ENCODE measurements around the gene INPP5A.
A peak's percentile ranks its signal among the peaks of the same experiment; 100 is the strongest.
"Not testable (repeated sequence)": the region's sequence is repeated elsewhere in the genome, so short reads cannot be mapped to it uniquely, and the experiment has no call there.

The INPP5A gene

DNA sequence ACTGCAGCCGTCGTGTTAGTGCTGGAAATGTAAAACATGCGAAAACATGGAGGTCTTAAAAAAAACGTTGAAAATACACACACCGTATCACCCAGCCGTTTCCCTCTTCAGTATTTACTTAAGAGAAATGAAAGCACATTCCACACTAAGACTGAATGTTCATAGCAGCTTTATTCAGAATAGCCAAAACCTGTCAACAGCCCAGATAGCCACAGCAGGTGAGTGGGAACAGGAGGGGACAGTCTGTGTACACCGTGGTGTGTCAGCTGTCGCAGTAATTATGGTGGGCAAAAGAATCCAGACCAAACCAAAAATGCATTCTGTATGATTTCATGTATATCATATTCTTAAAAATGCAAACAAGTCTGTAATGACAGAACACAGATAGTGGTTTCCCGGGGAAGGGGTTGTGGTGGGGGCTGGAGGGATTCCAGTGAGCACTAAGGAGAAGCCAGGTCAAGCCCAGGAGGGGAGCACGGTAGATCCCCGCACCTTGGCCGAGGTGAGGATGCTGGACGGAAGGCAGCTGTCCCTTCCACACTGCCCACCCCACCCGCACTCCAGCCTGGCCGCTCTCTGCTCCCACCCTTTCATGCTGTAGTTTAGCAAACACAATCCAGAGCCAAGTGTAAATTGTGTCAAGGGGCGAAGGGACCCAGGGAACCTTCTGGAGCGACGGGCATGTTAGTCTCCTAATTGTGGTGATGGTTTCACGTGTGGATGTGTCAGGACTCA is 124.8 kb downstream of the INPP5A start:
- no peak for DNase-seq (ENCODE audit: low read depth)

DNA sequence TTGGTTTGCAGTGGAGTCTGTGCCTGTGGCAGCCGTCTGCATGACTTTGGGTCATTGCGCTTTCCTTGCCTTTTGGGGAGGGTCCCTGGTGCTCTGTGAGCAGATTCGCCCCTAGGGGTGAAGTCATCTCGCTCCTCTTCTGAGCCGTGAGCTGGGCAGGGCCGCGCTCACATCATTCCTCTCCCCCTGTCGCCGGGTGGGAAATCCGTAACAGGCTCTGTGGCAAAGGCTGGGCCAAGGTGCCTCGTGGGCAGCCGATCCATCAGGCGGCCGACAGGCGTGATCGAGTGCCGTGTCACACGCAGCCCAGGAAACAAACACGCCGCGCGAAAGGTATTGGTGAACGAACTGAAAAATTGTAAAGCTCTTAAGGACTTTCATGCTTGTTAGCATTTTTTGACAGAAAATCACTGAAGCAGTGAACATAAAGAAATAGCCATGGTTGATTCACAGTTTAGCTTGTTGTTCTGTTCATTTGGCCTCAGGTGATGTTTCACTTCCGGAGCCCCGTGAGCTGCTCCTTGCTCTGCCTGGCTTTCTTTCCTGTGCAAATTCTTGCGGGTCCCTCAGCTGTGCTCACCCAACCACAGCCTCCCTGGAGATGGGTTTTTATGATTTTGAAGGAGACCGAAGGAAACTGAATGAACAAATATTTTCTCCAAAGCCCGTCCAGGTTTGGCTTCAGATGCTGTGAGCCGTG is 126.2 kb downstream of the INPP5A start:
- no peak for DNase-seq (ENCODE audit: low read depth)

DNA sequence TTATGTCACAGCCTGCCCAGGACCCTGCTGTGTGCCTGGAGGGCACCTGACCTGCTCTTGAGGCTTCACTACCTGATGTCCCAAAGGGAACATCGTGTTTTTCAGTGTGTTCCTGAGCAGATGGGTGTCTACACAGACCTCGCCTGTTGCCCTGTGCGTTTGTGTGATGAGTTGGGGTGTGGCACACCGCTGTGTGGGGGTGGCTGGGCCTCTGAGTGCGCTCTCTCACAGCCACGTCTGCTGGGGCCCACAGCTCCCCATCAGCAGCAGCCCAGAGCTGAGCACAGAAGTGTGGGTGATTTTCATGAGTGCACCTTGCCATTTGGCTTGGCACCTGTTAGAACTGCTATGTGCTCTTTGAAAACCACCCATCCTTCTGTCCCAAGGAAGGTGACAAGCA is 126.8 kb downstream of the INPP5A start:
- DNase-seq (ENCODE audit: low read depth), result no peak

DNA sequence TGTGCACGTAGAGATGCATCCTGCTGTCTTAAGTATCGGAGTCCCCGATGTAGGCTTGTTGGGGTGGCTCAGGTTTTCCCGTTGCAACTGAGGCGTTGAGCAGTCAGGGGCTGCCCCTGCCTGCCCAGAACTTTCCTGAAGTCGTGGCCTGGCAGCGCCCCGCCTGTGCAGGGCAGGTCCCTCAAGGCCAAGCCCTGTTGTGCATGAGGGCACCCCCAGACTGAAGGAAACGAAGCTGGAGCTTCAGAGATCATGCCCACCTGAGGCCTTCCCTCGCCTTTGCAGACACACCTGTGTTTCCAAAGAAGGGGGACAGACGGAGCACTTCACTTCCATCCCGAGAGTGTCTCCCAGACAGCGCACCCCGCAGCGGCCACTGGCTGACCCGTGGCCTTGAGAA is 127.3 kb downstream of the INPP5A start:
- no peak for DNase-seq (ENCODE audit: low read depth)

DNA sequence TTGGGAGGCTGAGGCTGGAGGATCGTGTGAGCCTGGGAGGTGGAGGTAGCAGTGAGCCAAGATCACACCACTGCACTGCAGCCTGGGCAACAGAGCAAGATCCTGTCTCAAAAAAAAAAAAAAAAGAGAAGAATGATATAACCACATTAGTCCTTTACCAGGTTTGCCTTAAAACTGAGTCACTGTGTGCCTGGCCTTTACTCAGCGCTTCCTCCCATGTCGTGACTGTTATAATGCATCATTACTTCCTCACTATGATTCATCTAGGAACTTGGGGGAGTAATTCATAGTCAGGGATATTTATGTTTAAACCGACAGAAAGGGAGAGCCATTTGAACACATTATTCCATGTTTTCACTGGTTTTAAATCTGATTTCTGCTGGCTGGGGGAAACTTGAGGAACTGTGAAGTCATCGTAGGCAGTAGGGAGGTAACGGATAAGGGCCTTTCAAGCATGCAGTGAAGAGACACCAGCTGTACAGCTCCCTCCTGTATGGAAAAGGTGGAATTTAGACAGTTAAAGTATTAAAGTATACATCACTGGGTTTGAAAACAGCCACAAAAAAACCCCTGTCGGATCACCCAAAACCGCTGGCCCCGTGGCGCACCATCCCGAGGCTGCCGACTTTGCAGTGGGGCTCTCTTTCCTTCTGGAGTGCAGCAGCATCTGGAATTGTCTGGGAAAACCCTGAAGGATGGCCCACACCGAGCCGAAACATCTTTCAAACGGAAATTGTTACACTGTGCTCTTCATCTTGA is 128.5 kb downstream of the INPP5A start:
- DNase-seq (ENCODE audit: low read depth), result peak; percentile 90

DNA sequence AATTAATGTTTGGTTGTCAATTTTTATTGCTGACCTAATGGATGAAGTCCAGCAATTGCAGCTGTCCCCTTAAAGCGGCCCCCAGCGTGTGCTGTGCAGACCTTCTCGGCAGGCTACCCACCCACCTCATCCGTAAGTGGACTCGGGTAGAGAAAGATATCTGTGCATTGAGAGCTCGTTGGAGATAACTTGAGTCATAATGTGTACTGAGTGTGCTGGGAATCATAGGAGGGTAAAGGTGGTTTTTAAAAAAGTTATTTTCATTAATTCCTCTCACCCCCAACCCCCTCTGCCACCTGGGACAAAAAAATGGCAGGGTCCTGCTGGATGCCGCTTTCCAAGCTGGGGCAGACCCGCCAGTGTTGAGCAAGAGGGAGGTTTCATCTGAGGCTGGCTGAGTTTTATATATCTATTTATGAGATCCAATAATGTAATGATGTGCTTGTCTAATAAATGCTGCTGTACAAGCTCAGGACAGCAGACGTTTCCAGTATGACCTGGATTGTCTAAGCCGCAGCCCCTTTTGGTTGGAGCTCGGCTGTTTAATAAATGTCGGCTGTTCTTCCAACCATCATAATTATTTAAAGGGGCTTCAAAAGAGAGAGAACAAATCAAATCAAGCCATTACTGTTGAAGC is 129.2 kb downstream of the INPP5A start:
- peak; percentile 5 for DNase-seq (ENCODE audit: low read depth)

DNA sequence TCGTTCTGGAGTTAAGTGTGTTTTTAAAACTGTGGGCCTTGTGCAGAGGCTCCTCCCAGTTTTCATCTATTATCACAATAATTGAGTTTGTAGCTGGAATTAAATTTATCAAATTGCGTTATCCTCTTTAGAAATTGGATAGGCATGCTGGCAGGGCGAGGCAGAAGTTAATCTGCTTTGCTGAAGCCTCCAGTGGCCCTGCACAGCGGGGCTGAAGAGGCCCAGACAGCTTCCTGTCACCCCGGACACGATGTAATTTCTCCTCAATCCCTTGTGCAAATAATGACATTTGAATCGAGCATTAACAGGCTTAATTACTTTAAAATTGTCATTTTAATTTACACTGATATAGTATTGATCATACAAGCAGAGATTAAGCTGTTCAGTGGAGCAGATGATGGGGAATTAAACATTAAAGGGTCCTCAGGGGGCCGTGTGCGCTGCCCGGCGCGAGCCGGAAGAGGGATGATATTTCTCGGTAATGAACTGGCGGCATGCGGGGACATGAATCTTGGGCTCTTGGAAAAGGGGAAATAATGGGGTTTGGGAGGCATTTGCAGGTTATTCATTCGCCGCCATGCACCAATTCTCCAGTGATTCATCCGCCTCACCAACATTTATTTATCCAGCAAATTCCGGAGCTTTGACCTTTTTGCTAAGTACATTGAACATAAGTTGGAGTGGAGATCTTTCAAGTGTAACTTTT is 129.9 kb downstream of the INPP5A start:
- DNase-seq (ENCODE audit: low read depth), result peak; percentile 15

DNA sequence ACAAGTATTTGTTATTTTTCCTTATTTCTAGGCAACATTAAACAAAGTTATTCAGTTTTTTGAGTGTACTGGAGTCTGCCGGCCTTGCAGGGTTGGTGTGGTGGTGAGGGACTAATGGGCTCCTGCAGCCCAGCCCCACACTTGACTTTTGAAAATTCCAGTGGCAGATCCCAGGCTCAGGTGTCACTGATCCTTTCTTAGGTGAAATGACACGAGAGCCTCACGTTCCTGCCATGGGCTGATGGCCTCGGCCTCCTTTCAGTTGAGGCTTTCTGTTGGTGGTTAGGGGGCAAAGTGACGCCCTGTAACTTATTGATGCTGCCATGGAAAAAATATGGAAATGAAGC is 130.4 kb downstream of the INPP5A start:
- no peak for DNase-seq (ENCODE audit: low read depth)

DNA sequence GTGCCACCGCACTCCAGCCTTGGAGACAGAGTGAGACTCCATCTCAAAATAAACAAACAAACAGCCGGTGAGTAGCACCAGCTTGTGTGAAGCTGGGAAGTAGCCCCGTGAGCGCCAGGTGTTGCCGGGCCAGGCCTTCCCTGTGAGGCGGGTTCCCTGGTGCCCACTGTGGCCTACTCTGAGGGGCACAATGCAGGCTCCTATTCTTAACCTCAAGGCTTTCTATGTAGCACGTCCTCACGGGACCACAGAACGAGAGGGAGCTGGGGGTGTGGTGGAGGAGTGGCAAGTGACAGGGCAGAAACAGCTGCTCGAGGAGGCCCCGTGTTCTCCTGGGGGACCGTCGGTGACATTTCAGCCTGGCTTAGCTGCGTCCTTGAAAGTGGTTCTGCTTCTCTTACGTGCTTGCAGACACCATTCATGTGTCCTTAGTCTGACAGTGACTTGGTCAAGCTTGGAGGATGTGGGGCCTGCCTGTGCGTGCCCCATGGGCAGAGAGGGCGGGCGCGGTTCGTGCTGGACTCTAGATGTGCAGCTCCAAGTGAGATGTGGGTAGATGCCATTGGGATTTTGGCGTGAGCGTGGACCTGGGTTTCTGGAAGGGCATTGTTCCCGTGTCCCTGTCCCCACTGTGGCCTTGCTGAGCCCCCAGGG is 131.7 kb downstream of the INPP5A start:
- DNase-seq (ENCODE audit: low read depth), result no peak

DNA sequence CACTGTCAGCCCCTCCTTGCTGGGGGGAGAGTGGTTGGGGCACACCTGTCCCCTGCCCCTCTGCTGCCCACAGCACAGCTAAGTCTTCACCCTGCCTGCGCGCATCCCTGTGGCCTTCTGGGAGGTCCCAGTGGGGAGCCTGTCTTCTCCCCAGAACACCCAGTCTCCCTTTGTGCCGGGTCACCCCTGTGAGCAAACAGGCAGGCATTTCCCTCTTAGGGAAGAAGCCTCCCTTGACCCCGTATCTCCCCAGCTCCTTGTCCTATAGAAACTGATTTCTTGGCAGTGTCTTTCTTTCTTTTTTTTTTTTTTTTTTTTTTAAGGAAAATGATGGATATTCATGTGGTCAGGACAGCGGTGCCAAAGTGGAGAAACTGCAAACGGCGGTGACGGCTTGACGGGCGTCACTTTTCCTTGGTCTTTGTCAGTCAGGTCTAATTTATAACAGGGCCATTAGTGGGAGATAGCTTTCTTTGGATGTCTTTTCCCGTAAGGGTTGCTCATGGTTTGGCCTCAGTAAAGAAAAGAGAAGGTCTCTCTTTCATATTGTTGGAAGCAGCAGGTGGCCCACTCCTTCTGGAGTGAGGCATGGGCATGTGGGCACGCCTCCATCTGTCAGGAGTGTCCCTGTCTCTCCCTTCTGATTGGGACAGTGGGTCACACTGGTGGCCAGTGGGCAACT is 133.1 kb downstream of the INPP5A start:
- no peak for DNase-seq (ENCODE audit: low read depth)

DNA sequence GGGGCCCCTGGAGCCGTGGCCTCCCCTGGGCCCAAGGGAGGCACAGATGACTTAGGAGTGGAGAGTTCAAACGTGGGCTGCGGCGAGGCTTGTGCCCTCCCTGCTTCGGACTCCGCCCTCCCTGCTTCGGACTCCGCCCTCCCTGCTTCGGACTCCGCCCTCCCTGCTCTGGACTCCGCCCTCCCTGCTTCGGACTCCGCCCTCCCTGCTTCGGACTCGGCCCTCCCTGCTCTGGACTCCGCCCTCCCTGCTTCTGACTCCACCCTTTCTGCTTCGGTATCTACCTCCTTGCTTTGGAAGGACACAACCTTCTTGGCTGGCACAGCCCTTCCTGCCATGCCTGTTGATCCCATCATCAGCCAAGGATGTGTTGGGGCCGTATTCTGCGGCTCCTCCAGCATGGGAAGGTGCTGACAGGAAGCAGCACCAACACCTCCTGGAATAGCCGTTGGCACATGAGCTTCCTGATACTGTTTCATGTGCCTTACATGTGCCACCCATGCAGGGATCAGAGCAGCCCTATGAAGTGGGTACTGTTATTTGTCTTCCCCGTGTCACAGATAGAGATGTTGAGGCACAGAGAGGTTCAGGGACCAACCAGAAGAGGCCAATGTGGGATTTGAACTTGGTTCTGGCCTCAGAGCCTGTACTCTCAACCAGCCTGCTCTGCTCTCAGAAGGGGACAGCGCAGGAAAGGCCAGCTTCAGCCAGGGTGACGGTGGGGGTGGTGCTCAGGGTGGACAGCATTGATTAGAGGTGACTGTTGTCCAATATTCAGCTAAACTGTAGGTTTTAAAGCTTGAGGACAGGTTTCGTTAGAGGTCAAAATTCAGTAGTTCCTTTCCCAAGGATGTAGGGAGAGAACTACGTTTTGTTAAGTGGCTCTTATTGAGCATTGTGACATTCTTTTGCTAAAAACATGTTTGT is 133.9 kb downstream of the INPP5A start:
- no peak for DNase-seq (ENCODE audit: low read depth)

DNA sequence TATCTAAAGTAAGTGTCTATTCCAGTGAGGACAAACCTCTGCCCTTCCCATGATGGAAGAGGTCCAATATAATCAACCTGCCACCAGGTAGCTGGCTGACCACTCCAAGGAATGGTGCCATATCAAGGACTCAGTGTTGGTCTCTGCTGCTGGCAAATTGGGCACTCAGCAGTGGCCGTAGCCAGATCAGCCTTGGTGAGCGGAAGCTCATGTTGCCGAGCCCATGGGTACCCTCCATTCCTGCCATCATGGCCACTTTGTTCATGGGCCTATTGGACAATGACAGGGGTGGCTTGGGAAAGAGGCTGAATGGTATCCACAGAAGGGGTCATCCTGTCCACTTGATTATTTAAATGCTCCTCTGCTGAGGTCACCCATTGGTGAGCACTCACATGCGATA is 136.2 kb downstream of the INPP5A start:
- not testable (repeated sequence) for DNase-seq (ENCODE audit: low read depth)

DNA sequence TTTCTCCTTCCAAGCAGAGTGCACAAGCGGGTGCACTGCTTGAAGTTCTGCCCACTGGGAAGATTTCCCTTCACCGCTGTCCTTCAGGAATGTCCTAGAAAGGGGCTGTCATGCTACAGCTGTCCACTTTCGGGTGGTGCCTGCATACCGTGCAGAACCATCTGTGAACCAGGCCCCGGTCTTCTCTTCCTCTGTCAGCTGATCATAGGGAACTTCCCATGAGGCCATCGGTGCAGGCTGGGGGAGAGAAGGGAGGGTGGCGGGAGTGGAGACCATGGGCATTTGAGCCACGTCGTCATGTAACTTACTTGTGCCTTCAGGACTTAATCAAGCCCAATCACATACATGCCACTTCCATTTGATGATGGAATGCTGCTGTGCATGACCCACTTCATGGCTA is 136.7 kb downstream of the INPP5A start:
- DNase-seq (ENCODE audit: low read depth), result no peak

DNA sequence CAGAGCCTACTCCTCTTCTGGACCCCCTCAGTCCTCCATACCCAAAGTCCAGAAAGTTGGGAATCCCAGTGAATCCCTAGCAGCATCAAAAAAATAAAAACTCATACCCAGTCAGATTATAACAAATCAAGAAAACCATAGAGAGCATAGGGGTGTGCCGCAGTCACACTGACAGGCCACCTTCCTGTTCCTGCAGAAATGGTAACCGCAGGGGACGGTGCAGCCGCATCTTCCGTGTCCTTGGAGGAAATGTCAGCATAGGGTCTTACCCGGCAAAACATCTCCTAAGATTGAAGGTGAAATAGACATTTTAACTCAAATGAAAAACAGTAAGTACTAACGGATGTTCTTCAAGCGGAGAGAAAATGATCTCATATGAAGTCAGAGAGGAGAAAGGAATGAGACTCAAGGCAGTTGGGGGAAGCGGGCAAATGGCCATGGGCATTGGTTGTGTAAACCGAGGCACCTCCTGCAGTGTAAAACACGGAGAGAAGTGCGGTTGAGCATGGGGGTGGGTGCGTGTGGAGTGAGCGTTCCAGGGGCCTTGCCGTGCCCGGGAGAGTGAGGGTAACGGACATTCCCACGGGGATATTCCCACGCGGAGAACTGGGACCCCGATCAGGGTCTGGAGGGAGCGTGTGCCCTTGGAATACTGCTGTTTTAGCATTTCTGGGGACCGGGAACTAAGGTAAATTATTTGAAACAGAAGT is 137.6 kb downstream of the INPP5A start:
- no peak for DNase-seq (ENCODE audit: low read depth)

DNA sequence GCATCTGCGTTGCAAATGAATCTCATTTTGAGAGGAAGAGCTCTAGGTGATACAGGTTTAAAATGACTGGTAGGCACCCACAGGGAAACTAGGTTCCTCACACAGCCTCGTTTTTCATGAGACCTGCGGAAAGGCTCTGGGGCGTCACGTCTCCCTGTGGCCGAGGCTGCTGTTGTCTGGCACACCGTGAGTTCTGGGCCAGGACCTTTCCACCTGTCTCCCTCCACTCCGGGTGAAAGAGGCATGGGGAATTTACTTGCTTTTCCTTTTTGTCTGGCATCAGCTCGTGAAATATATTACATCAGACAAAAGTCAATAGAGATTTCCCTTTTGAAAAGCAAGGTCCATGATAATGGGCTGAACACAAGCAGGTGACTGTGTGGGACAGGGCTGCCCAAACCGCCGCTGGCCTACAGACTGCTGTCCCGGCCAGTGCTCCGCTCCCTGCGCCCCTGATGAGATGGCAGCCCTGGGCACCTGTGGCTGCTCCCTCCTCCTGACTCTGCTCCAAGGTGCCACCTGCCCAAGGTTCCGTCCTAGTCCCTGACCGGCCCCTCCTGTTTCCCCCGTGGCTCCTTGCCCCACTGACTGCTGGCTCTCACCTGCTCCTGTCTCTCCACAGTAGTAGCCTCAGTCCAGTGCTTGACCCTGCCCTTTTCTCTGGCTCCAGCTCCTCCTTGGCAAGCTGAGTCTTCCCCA is 138.8 kb downstream of the INPP5A start:
- DNase-seq (ENCODE audit: low read depth), result no peak

DNA sequence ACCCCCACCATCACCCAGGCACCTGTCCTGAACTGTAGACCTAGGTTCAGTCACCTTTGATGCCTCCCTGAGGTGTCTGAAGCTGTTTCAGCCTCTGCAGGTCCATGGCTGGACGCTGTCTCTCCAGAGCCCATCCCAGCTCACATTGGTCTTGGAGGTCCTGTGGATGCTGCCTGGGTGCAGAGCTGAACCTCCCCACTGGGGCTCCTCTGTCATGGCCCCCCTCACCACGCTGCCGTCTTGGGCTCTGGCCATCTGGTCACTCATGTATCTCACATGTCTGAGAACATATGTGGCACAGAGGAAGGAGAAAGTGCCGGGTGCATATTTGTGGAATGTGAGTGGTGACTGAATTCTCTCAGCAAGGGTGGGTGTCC is 139.5 kb downstream of the INPP5A start:
- DNase-seq (ENCODE audit: low read depth), result no peak

DNA sequence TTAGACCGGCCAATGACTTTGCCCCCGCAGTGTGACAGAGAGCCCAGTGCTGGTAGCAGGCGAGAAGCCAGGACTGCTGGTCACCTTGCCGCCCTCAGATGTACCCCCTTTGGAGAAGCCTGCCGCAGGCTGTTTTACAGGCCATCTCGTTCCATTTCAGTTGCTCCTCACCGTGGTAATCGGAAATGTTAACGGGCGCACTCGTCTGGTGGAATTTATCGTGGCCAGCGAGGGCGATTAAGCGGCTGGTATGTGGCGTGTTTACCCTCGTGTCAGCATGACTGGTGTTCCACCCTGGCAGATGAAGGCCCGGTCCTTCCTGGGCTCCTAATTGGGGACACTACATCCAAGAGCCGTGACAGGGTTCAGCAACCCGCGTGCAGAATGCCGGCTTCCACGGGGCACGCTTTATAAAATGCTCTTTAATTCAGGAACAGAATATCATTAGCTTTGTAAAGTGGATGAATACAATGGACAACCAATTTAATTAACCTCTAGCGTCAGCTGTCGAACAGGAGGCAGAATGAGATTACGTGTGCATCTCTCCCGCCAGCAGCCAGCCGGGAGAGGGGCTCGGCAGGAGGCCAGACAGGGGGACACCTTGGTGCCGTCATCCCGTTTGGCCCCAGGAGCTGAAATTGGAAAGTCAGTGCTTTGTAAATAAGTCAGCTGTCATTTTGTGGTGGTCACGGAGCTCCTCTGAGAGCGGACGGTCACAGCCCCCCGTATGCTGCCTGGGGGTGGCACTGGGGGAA is 140.1 kb downstream of the INPP5A start:
- DNase-seq (ENCODE audit: low read depth), result no peak

Measured in amniotic epithelial cell (primary cell).